SK-N-SH (cell line): ENCODE data around the gene GLS.

Source experiments
- EP300 ChIP-seq, 2 experiments: IDR thresholded peaks; 2 replicates each; pipeline versions ENCODE4 v1.4.0 to v1.6.1; 2012; ENCODE audit warnings: borderline replicate concordance in 1 of 2, low read depth in 1 of 2, low read length in 1 of 2
- EZH2phosphoT487 ChIP-seq: fragments of 200-600 bp; sonication (generic); IDR thresholded peaks from 2 replicates; pipeline ENCODE4 v1.6.1; 2017; ENCODE audit warnings: low read depth, mixed run types, mild to moderate bottlenecking, antibody characterized with exemption, moderate library complexity, borderline replicate concordance
- FOXJ3 ChIP-seq: sonication (generic); formaldehyde crosslinking; IDR thresholded peaks from 2 replicates; pipeline ENCODE4 v1.5.1; 2020; ENCODE audit warnings: mild to moderate bottlenecking, missing genetic modification reagents
- GABPA ChIP-seq: IDR thresholded peaks from 2 replicates; pipeline ENCODE4 v1.4.0; 2012; ENCODE audit warnings: low read depth, mild to moderate bottlenecking
- JUND ChIP-seq: IDR thresholded peaks from 2 replicates; pipeline ENCODE4 v1.4.0; 2012
- NFIC ChIP-seq: IDR thresholded peaks from 2 replicates; pipeline ENCODE4 v1.4.0; 2012; ENCODE audit warnings: borderline replicate concordance
- NRF1 ChIP-seq: IDR thresholded peaks from 2 replicates; pipeline ENCODE4 v1.6.1; 2012; ENCODE audit warnings: low read depth, mild to moderate bottlenecking, low read length
- POLR2AphosphoS5 ChIP-seq: IDR thresholded peaks from 2 replicates; pipeline ENCODE4 v1.6.1; 2012; ENCODE audit warnings: low read depth, low read length
- RCOR1 ChIP-seq: fragments of 150-350 bp; IDR thresholded peaks from 2 replicates; pipeline ENCODE4 v1.6.1; 2017; ENCODE audit warnings: antibody characterized with exemption, low read length
- TEAD4 ChIP-seq: IDR thresholded peaks from 2 replicates; pipeline ENCODE4 v1.4.0; 2012; ENCODE audit warnings: mild to moderate bottlenecking, borderline replicate concordance; ENCODE audit not compliant: insufficient read depth
- TF ChIP-seq, protein P1 (sequence below): fragments of 200-600 bp; sonication (generic); IDR thresholded peaks from 2 replicates; pipeline ENCODE4 v1.6.1; 2017; ENCODE audit warnings: antibody characterized with exemption, mild to moderate bottlenecking, moderate library complexity
- TF ChIP-seq, protein P2 (sequence below): IDR thresholded peaks from 2 replicates; pipeline ENCODE4 v1.4.0; 2012; ENCODE audit warnings: low read depth
- TF ChIP-seq, protein P3 (sequence below): IDR thresholded peaks from 2 replicates; pipeline ENCODE4 v1.6.1; 2012; ENCODE audit warnings: mild to moderate bottlenecking, low read depth, low read length, moderate library complexity

DNA sequence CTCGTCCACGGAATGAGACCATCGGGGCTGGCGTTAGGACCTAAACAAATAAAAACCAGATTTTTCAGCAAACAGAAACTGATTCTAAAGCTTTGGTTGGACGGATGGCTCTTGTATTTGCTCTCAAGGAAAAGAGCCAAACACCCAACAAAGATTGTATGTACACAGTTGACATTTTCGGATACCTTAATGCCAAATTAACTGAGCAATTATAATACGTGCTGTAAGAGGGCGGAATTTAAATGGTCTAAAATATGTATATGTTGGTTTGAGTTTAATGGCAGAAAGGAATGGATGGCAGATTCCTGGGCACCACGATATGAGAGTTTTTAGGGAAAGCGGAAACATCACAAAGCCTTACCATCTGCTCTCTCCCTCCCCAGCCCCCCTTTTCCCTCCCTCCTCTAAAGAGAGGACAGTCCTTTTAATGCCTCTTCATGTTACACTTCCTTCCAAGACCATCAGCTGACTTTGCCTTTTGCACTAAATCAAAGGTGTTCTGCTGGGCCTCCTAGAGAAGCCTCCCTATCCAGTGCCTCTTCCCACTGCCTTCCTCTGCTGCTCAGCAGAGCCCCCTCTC lies 100.1 kb downstream of the GLS start:
- TF ChIP-seq, protein P1, sequence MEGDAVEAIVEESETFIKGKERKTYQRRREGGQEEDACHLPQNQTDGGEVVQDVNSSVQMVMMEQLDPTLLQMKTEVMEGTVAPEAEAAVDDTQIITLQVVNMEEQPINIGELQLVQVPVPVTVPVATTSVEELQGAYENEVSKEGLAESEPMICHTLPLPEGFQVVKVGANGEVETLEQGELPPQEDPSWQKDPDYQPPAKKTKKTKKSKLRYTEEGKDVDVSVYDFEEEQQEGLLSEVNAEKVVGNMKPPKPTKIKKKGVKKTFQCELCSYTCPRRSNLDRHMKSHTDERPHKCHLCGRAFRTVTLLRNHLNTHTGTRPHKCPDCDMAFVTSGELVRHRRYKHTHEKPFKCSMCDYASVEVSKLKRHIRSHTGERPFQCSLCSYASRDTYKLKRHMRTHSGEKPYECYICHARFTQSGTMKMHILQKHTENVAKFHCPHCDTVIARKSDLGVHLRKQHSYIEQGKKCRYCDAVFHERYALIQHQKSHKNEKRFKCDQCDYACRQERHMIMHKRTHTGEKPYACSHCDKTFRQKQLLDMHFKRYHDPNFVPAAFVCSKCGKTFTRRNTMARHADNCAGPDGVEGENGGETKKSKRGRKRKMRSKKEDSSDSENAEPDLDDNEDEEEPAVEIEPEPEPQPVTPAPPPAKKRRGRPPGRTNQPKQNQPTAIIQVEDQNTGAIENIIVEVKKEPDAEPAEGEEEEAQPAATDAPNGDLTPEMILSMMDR: no peak
- TF ChIP-seq NRF1 (no peak), TEAD4 (no peak), JUND (no peak), EP300 (IDR thresholded peaks at IDR 0.05; ENCODE audit: borderline replicate concordance in 1 of 2, low read depth in 1 of 2, low read length in 1 of 2) (no peak), RCOR1 (no peak), GABPA (no peak), POLR2AphosphoS5 (no peak), EZH2phosphoT487 (no peak), FOXJ3 (CRISPR knock-in tag) (no peak), NFIC (no peak)
- TF ChIP-seq, protein P2, sequence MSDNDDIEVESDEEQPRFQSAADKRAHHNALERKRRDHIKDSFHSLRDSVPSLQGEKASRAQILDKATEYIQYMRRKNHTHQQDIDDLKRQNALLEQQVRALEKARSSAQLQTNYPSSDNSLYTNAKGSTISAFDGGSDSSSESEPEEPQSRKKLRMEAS: no peak
- TF ChIP-seq, protein P3, sequence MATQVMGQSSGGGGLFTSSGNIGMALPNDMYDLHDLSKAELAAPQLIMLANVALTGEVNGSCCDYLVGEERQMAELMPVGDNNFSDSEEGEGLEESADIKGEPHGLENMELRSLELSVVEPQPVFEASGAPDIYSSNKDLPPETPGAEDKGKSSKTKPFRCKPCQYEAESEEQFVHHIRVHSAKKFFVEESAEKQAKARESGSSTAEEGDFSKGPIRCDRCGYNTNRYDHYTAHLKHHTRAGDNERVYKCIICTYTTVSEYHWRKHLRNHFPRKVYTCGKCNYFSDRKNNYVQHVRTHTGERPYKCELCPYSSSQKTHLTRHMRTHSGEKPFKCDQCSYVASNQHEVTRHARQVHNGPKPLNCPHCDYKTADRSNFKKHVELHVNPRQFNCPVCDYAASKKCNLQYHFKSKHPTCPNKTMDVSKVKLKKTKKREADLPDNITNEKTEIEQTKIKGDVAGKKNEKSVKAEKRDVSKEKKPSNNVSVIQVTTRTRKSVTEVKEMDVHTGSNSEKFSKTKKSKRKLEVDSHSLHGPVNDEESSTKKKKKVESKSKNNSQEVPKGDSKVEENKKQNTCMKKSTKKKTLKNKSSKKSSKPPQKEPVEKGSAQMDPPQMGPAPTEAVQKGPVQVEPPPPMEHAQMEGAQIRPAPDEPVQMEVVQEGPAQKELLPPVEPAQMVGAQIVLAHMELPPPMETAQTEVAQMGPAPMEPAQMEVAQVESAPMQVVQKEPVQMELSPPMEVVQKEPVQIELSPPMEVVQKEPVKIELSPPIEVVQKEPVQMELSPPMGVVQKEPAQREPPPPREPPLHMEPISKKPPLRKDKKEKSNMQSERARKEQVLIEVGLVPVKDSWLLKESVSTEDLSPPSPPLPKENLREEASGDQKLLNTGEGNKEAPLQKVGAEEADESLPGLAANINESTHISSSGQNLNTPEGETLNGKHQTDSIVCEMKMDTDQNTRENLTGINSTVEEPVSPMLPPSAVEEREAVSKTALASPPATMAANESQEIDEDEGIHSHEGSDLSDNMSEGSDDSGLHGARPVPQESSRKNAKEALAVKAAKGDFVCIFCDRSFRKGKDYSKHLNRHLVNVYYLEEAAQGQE: no peak
